Measurements from ENCODE around the gene PLEKHG3.

Gene PLEKHG3

GRCh38 chr14:64790478-64790877 lies 86.3 kb downstream of the PLEKHG3 start:
- no peak for DNase-seq

- DNase-seq, result no peak
Measured at GRCh38 chr14:64792231-64792630, 88.0 kb downstream of the PLEKHG3 start.

DNA sequence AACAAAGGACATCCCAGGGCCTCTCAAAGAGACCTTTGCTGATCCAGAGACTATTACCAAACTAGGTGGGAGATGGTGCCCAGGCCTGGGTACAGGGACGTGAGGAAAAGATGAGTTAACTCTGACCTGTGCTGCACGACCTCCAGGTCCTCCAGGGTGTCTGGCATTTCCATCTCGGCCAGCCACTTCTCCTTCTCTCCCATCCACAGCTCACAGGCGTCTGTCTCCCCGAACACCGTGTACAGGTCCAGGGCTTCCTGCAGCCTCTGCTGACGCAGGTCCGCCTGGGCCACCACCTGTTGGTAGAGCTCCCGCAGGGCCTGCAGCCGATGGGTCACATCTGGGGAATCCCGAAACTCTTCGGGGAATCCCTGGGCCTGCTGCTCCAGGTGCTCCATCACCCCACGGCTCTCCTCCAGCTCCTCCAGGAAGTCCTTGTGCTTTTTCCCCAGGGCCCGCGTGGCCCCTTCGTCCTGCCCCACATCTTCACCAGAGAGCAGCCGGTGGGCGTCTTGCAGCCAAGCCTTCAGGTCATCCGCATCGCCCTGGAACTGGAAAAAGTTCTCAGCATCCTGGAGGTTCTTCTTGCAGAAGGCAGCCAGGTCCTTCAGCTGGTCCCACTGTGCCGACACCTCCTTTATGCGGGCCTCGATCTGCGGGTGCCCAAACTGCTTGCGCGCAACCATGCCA lies 88.8 kb downstream of the PLEKHG3 start:
- no peak for DNase-seq

DNA sequence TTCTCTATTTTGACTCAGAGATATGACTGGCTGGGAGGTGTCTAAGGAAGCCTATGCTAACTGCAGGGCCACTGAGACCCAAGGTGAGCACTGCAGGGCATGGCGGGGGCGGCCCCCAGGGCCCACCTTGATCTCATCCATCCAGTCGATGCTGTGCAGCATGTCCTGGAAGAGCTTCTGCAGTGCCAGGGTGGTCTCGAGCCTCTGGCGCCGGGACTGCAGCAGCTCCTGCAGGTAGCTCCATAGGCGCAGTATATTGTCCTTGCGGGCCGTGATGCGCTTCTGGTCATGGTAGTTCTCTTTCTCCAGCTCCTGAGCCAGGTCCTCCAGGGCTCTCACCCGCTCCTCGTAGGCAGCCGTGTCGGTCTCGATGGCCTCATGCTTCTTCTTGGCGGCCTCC lies 91.0 kb downstream of the PLEKHG3 start:
- no peak for DNase-seq

DNA sequence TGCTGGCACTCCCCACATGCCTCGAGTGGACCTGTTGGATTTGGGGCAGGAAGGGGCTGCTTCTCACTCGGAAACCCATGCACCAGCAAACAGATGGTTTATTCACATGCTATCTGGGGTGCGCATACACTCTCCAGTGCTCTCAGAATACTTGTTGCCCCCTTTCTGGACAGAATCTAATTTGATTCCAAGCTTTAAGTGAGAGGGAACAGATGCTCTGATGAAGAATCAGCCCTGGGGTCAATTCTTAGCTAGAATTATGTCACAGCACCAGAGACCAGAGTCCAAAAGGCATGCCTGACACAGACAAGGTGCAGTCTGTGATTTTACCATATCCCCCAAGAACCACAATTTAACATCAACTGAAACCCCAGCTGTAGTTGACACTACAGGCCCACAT lies 91.7 kb downstream of the PLEKHG3 start:
- DNase-seq, result no peak

GRCh38 chr14:64796369-64796768 lies 92.1 kb downstream of the PLEKHG3 start:
- DNase-seq, result no peak

DNA sequence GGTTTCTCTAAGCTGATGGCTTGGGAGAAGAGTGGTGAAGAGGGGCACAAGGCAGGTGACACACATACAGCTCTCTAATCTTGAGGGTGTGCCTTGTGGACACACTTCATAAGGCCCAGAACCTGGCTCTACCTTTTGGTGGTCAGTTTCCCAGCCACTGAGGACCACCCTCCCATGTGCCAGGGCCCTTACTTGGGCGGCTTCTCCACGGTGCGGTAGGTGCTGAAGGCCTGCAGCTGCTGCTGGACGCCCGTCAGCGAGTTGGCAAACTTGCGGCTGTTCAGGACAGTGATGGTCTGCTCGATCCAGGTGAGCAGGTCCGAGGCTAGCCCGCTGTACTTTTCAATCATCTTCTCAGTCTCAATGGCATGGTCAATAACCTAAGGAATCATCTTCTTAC lies 95.3 kb downstream of the PLEKHG3 start:
- no peak for DNase-seq

Data from SIG-M5 (cell line).